ENCODE results near the gene ATG9B.
A peak's percentile ranks its signal among the peaks of the same experiment; 100 is the strongest.
"Not testable (repeated sequence)": the region's sequence is repeated elsewhere in the genome, so short reads cannot be mapped to it uniquely, and the experiment has no call there.

ATG9B gene

DNA sequence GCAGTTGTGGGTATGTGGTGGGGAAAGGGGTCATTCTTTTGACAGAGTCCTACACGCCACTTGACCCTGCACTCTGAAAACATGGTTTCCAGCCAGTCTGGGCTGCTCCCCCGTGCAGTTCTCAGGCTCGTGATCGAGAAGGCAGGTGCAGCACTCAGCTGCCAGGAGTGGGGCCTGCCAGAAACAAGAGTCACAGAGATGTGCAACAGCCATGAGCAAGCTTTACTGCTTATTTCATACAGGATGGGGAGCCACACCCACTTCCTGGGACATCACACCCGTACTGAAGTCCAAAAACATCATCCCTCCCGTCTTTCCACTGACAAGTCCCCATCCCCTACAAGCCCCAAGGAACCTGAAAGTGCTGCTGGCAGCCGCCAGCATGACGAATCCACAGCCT lies 9.3 kb downstream of the ATG9B start:
- no peak for DNase-seq

DNA sequence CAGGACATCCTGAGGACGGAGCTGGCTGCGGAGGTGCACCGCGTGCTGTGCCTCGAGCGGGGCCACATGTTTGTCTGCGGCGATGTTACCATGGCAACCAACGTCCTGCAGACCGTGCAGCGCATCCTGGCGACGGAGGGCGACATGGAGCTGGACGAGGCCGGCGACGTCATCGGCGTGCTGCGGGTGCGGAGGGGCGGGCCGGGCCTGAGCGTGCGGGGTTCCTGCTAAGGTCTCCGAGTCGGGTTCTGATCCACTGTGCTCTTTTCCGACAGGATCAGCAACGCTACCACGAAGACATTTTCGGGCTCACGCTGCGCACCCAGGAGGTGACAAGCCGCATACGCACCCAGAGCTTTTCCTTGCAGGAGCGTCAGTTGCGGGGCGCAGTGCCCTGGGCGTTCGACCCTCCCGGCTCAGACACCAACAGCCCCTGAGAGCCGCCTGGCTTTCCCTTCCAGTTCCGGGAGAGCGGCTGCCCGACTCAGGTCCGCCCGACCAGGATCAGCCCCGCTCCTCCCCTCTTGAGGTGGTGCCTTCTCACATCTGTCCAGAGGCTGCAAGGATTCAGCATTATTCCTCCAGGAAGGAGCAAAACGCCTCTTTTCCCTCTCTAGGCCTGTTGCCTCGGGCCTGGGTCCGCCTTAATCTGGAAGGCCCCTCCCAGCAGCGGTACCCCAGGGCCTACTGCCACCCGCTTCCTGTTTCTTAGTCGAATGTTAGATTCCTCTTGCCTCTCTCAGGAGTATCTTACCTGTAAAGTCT lies 10.4 kb downstream of the ATG9B start:
- peak; percentile 77 for DNase-seq

GRCh38 chr7:151013356-151013732 lies 10.9 kb downstream of the ATG9B start:
- DNase-seq: no peak

DNA sequence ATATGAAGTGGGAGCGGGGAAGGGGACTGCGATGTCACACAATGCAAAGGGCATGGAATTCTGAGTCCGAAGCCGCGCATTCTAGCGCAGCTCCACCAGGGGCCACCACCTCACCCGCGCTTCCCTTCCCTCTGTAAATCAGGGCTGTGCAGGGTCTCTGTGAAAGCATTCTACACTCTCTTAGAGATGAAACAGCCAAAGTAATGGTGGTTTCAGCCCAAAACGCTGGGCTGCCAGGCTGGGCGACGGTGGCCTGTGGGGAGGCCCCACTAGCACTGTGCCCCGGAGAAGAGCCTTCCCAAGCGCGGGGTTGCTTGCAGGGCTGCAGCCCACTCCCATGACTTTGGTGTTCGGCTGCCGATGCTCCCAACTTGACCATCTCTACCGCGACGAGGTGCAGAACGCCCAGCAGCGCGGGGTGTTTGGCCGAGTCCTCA lies 11.4 kb downstream of the ATG9B start:
- DNase-seq: no peak

- no peak for DNase-seq
Measured at GRCh38 chr7:151012031-151012692, 12.1 kb downstream of the ATG9B start.

DNA sequence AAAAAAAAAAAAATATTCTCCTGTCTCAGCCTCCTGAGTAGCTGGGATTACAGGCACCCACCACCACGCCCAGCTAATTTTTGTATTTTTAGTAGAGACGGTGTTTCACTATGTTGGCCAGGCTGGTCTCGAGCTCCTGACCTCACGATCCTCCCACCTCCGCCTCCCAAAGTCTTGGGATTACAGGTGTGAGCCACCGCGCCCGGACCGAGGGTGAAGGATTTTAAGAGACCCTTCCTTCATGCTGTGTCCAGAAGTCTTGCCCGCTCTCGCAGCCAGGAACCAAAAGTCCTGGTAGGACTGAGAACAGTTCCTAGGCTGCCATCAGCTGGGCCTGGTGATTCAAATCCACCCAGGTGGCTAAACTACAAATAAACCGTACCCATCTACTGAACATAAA lies 12.7 kb downstream of the ATG9B start:
- DNase-seq: not testable (repeated sequence)

DNA sequence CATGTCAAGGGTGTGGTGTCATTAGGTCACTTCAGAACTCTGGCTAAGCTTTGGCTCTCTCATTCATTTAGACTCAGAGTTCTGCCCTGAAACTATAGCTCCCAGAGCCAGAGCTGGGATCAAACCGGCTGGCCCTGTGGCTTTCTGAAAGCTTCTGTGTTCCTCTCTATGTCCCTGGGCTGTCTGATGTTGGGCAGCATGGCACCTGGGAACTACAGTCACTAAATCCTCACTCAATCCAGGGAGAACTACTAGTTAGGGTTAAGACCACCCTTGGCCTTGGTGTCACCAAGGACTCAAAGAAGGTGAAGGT lies 13.2 kb downstream of the ATG9B start:
- DNase-seq: no peak

GRCh38 chr7:151010307-151011096 lies 13.8 kb downstream of the ATG9B start:
- DNase-seq: no peak

DNA sequence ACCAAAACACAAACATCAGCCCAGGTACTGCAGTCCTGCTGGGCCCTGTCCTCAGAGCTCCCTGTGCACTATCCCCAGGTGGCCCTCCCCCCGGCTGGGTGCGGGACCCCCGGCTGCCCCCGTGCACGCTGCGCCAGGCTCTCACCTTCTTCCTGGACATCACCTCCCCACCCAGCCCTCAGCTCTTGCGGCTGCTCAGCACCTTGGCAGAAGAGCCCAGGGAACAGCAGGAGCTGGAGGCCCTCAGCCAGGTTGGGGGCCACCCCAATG lies 14.3 kb downstream of the ATG9B start:
- no peak for DNase-seq

GRCh38 chr7:151009327-151010036 lies 14.8 kb downstream of the ATG9B start:
- no peak for DNase-seq

- DNase-seq: peak; percentile 83 to 90
Measured at GRCh38 chr7:151008511-151009323, 15.6 kb downstream of the ATG9B start.

- no peak for DNase-seq
Measured at GRCh38 chr7:151008143-151008510, 16.2 kb downstream of the ATG9B start.

- no peak for DNase-seq
Measured at GRCh38 chr7:151007469-151007898, 16.8 kb downstream of the ATG9B start.

DNA sequence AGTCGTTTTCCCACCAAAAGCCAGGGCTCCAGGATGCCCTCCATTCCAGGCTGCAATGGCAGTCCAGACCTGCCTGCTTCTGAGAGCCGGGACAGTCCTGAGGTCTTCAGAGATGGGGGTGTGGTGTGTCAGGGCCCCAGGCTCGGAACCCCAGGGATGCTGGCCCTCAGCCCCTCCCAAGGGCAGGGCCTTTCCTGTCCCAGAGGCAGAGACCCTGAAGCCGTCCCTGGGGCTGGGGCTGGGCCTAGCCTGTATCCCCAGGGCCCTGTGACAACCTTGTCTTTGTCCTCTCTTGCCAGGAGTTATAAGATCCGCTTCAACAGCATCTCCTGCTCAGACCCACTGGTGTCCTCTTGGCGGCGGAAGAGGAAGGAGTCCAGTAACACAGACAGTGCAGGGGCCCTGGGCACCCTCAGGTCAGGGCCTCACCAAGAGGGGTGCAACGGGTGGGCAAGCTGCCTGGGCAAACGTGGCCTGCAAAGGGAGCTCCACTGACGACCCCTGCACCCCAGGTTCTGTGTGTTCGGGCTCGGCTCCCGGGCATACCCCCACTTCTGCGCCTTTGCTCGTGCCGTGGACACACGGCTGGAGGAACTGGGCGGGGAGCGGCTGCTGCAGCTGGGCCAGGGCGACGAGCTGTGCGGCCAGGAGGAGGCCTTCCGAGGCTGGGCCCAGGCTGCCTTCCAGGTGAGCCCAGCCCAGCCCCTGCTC lies 17.5 kb downstream of the ATG9B start:
- DNase-seq: no peak

DNA sequence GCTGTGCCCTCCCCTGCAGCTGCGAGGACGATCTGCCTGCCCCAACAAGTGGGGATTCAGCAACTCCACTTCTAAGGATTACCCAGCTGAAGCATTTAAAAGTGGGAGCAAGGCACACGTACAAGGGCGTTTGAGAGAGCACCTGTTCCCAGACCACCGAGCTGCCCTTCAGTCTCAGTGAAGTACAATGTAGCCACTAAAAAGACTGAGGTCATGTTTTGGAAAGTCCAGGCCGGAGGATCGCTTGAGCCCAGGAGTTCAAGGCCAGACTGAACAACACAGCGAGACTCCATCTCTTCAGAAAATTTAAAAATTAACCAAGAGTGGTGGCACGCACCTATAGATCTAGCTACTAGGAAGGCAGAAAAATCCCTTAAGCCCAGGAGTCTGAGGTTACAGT lies 18.7 kb downstream of the ATG9B start:
- no peak for DNase-seq

DNA sequence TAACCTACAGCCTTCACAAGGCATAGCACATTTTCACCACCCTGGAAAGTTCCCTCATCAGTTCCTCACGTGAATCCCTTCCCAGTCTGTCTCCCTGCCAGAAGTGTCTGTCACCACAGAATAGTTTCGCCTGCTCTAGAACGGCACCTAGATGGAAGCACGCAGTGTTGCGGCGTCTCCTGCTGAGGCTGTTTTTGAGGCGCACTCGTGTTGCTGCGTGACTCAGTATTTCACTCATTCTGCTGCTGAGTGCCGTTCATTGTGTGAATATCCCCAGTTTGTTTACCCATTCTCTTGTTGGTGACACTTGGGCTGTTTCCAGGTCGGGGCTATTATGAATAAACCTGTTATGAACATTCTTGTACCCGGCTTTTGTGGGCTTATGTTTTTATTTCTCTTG lies 20.7 kb downstream of the ATG9B start:
- DNase-seq: no peak

GRCh38 chr7:151001546-151001945 lies 22.7 kb downstream of the ATG9B start:
- DNase-seq: no peak

DNA sequence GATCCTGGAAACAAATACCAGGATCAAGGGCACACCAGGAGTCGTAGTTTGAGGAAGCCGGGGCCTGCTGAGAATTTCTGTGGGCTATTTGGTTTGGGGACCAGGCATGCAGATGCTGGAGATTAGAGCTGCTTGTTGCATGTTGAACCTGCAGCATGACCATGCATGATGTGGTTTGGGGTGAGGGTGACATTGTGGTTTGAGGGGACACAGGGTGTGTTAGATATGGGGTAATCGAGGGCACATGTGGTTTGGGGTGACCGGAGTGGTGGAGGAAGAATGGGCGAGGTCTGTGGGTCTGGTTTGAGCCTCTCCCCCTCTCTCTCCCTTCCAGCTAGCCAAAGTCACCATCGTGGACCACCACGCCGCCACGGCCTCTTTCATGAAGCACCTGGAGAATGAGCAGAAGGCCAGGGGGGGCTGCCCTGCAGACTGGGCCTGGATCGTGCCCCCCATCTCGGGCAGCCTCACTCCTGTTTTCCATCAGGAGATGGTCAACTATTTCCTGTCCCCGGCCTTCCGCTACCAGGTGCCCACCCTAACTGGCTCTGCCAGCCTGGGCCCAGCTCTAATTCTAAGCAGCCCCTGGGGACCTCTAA lies 23.3 kb downstream of the ATG9B start:
- DNase-seq: no peak

- no peak for DNase-seq
Measured at GRCh38 chr7:150999497-151000230, 24.6 kb downstream of the ATG9B start.

GRCh38 chr7:150999001-150999400 lies 25.3 kb downstream of the ATG9B start:
- no peak for DNase-seq

GRCh38 chr7:150998341-150998740 lies 26.0 kb downstream of the ATG9B start:
- DNase-seq: no peak

Measured in stimulated activated CD4-positive, alpha-beta T cell treated with anti-CD3 and anti-CD28 coated beads, Interleukin-2, amount 100 ng/mL, for 48 hours (primary cell).